ENCODE measurements around the gene CPM.

CPM gene

GRCh38 chr12:68962877-68963855 lies 30.2 kb upstream of the CPM start:
- TF ChIP-seq ZFX (IDR thresholded peaks at IDR 0.05), result no peak
- TF ChIP-seq, protein P1, sequence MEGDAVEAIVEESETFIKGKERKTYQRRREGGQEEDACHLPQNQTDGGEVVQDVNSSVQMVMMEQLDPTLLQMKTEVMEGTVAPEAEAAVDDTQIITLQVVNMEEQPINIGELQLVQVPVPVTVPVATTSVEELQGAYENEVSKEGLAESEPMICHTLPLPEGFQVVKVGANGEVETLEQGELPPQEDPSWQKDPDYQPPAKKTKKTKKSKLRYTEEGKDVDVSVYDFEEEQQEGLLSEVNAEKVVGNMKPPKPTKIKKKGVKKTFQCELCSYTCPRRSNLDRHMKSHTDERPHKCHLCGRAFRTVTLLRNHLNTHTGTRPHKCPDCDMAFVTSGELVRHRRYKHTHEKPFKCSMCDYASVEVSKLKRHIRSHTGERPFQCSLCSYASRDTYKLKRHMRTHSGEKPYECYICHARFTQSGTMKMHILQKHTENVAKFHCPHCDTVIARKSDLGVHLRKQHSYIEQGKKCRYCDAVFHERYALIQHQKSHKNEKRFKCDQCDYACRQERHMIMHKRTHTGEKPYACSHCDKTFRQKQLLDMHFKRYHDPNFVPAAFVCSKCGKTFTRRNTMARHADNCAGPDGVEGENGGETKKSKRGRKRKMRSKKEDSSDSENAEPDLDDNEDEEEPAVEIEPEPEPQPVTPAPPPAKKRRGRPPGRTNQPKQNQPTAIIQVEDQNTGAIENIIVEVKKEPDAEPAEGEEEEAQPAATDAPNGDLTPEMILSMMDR (conservative IDR thresholded peaks at IDR 0.05), result no peak
- H3K27ac ChIP-seq, result no peak overlapping the region

- TF ChIP-seq, protein P1 (conservative IDR thresholded peaks at IDR 0.05), result no peak
- TF ChIP-seq ZFX (IDR thresholded peaks at IDR 0.05), result no peak
Measured at GRCh38 chr12:68959891-68960464, 27.0 kb upstream of the CPM start.

DNA sequence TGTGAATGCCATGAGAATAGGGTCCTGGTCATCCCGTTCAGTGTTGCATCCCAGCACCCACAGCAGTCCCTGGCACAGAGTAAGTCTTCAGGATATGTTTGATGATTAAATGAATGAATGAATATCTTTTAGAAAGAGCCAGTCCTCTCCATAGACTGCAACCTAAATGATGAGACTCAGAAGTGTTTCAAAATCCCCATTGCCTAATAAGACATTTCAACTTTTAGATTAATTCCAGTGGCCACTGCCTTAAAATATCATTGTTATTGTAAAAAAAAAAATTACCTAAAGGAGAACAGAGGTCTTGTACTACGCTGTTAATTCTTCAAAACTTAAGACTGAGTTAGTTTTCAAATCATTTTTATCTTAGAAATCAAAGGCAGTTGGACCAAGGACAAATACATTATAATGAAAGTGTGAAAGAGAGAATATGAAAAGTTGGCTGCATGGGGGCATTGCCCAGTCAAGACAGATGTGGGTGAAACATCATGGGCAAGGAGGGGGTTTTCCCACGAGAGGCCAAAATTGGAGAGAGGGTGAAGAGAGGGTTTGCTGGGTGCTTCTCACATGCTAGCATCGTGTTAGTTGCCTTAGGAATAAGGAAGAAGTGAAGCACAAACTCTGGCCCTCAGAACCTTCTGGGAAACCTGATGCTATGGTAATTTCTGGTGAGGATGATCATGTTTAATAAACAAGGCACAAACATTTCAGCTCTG lies 26.3 kb upstream of the CPM start:
- no peak overlapping the region for H3K27ac ChIP-seq
- TF ChIP-seq ZFX (IDR thresholded peaks at IDR 0.05), result no peak
- TF ChIP-seq, protein P1 (conservative IDR thresholded peaks at IDR 0.05), result no peak

More at GRCh38 chr12:68959891-68960464, 27.0 kb upstream of the CPM start:
- no peak overlapping the region for H3K27ac ChIP-seq

DNA sequence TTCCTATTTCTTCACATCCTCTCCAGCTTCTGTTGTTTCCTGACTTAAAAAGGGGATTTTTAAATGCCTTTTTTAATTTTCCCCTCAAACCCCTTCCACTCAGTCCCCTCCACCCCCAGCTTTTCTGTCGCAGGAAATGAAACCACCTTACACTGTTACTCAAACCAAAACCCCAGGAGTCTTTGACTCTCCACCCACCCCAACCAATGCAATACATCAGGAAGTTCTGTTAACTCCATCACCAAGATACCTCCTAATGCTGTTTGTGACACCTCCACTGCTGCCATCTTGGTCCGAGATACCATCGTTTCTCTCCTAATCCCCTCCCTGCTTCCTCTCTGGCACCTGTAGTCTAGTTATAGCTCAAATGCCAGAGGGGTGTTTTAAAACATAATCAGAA lies 25.4 kb upstream of the CPM start:
- TF ChIP-seq ZFX (IDR thresholded peaks at IDR 0.05), result no peak
- TF ChIP-seq, protein P1 (conservative IDR thresholded peaks at IDR 0.05), result no peak
- H3K27ac ChIP-seq, result no peak overlapping the region

DNA sequence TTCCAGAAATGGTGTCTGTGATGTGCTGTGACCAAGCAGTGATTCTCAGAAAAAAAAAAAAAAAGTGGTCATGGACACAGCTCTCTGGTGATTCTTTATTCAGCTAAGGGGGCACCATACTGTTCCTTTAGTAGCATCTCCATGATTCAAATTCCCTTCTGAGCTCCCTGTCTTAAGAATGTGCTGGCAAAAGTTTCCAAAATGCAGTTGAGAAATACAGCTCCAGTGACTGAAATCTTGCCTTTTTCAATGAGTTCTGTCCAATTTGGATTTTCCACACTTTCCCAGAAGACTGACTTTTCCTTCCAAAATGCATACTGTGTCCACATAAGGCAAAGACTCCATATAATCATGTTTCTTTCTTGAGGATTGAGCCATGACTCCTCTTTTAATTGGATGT lies 24.3 kb upstream of the CPM start:
- no peak overlapping the region for H3K27ac ChIP-seq
- TF ChIP-seq ZFX (IDR thresholded peaks at IDR 0.05), result no peak
- TF ChIP-seq, protein P1 (conservative IDR thresholded peaks at IDR 0.05), result no peak

- H3K27ac ChIP-seq, result no peak overlapping the region
- TF ChIP-seq, protein P1 (conservative IDR thresholded peaks at IDR 0.05), result no peak
Measured at GRCh38 chr12:68956466-68956865, 23.5 kb upstream of the CPM start.
